ENCODE data around the gene TMEM51.

TMEM51 gene

GRCh38 chr1:15231714-15232201, 78.2 kb downstream of the TMEM51 start:
- peak; percentile 25 for DNase-seq (ENCODE audit: low read depth)
- no peak overlapping the region for H3K4me3 ChIP-seq (ENCODE audit: low read depth, low read length)
- TF ChIP-seq CTCF (IDR thresholded peaks at IDR 0.05; ENCODE audit: low read depth, low read length) (no peak), MYC (IDR thresholded peaks at IDR 0.05; ENCODE audit: low read depth, low read length) (no peak), POLR2A (IDR thresholded peaks at IDR 0.05; ENCODE audit: extremely low read depth, insufficient read length) (no peak)
- TF ChIP-seq, protein P1, sequence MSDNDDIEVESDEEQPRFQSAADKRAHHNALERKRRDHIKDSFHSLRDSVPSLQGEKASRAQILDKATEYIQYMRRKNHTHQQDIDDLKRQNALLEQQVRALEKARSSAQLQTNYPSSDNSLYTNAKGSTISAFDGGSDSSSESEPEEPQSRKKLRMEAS (IDR thresholded peaks at IDR 0.05; ENCODE audit: low read depth, low read length) = no peak

DNA sequence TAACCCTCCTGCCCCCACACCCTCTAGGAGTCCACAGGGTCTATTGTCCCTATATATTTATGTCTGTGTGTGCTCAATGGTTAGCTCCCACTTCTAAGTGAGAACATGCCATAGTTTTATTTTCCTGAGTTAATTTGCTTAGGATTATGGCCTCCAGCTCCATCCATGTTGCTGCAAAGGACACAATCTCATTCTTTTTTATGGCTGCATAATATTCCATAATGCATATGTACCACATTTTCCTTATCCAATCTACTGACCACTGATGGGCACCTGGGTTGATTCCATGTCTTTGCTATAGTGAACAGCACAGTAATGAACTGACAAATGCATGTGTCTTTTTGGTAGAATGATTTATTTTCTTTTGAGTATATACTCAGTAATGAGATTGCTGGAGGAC, 80.1 kb downstream of the TMEM51 start:
- H3K4me3 ChIP-seq (ENCODE audit: low read depth, low read length) = no peak overlapping the region
- TF ChIP-seq MYC (IDR thresholded peaks at IDR 0.05; ENCODE audit: low read depth, low read length) = no peak
- TF ChIP-seq, protein P1 (IDR thresholded peaks at IDR 0.05; ENCODE audit: low read depth, low read length) = no peak
- no peak for TF ChIP-seq CTCF (IDR thresholded peaks at IDR 0.05; ENCODE audit: low read depth, low read length)
- no peak for TF ChIP-seq POLR2A (IDR thresholded peaks at IDR 0.05; ENCODE audit: extremely low read depth, insufficient read length)
- DNase-seq (ENCODE audit: low read depth) = no peak

DNA sequence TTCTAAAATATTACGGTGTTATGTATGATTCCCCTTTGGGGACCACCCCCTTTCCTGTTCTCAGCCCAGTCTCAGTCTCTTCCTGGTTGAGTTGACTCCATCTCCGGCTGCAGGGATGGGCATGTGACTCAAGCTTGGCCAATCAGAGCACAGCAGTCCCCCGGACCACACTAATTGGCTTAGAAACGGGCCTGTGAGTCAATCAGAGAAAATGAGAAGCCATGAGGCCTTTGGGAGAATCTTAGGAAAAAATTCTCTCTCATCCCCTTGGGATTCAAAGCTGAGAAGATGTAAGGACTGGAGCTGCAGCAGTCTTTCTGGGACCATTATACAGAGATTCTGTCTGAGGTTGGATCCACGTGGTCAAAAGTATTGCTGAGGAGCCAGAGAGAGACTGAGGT, 82.8 kb downstream of the TMEM51 start:
- H3K4me3 ChIP-seq (ENCODE audit: low read depth, low read length) = no peak overlapping the region
- DNase-seq (ENCODE audit: low read depth) = no peak
- TF ChIP-seq MYC (IDR thresholded peaks at IDR 0.05; ENCODE audit: low read depth, low read length) = no peak
- TF ChIP-seq, protein P1 (IDR thresholded peaks at IDR 0.05; ENCODE audit: low read depth, low read length) = no peak
- TF ChIP-seq POLR2A (IDR thresholded peaks at IDR 0.05; ENCODE audit: extremely low read depth, insufficient read length) = no peak
- TF ChIP-seq CTCF (IDR thresholded peaks at IDR 0.05; ENCODE audit: low read depth, low read length) = no peak

- H3K4me3 ChIP-seq (ENCODE audit: low read depth, low read length) = no peak overlapping the region
- DNase-seq (ENCODE audit: low read depth) = no peak
- TF ChIP-seq MYC (IDR thresholded peaks at IDR 0.05; ENCODE audit: low read depth, low read length) (no peak), POLR2A (IDR thresholded peaks at IDR 0.05; ENCODE audit: extremely low read depth, insufficient read length) (no peak), CTCF (IDR thresholded peaks at IDR 0.05; ENCODE audit: low read depth, low read length) (no peak)
- TF ChIP-seq, protein P1 (IDR thresholded peaks at IDR 0.05; ENCODE audit: low read depth, low read length) = no peak
These were observed 83.2 kb downstream of the TMEM51 start for GRCh38 chr1:15236746-15237145.

DNA sequence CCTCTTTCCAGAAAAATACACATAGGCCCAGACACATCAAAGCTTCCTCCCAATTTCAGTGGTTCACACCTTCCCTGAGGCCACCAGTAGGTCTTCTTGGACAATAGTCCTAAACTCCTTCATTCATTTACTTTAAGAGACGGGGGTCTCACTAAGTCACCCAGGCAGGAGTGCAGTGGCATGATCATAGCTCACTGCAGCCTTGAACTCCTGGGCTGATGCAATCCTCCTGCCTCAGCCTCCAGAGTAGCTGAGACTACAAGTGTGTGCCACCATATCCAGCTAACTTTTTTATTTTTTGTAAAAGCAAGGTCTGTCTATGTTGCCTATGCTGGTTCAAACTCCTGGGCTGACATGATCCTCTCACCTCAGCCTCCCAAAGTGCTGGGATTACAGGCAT, 85.2 kb downstream of the TMEM51 start:
- H3K4me3 ChIP-seq (ENCODE audit: low read depth, low read length) = no peak overlapping the region
- DNase-seq (ENCODE audit: low read depth) = no peak
- TF ChIP-seq, protein P1 (IDR thresholded peaks at IDR 0.05; ENCODE audit: low read depth, low read length) = no peak

DNA sequence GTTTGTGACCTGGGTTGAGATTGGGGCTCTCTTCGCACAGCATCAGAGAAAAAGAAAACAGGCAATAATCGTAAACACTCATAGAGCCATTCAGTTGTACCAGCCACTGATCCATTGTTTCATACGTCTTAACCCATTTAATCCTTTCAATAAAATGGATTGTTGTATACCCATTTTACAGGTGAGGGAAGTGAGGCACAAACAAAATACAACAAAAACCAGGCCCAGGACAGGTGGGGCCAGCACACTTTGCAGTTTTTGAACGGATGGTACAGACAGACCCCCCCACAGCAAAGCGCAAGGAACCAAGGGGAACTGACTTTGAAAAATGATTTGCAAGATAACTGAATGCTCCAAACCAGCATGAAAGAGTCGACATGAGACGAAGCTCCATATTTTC, 89.2 kb downstream of the TMEM51 start:
- H3K4me3 ChIP-seq (ENCODE audit: low read depth, low read length) = no peak overlapping the region
- DNase-seq (ENCODE audit: low read depth) = no peak
- TF ChIP-seq CTCF (IDR thresholded peaks at IDR 0.05; ENCODE audit: low read depth, low read length) (no peak), MYC (IDR thresholded peaks at IDR 0.05; ENCODE audit: low read depth, low read length) (no peak), POLR2A (IDR thresholded peaks at IDR 0.05; ENCODE audit: extremely low read depth, insufficient read length) (no peak)
- TF ChIP-seq, protein P1 (IDR thresholded peaks at IDR 0.05; ENCODE audit: low read depth, low read length) = no peak
